Karpas-422 (cell line): ENCODE measurements around the gene THOC2. TPM values are rescaled to one million over a fixed set of nuclear protein-coding genes. Genes with fewer than 3 reads are reported as not detected.
"Not testable (repeated sequence)": the region's sequence is repeated elsewhere in the genome, so short reads cannot be mapped to it uniquely, and the experiment has no call there.

Source experiments
- DNase-seq: peaks from one replicate; pipeline ENCODE4 v3.0.0-alpha.2; 2015
- H2AFZ ChIP-seq: fragments of 200-600 bp; sonication (generic); 2 replicates; pipeline ENCODE4 v1.6.1; 2014; ENCODE audit warnings: antibody characterized with exemption, low read length, mixed read lengths
- H3K27ac ChIP-seq: fragments of 200-600 bp; sonication (generic); 2 replicates; pipeline ENCODE4 v1.5.1; 2014; ENCODE audit warnings: mild to moderate bottlenecking, low read length, moderate library complexity
- H3K27me3 ChIP-seq: fragments of 200-600 bp; sonication (generic); 2 replicates; pipeline ENCODE4 v1.6.1; 2014; ENCODE audit warnings: low read length, mixed read lengths
- H3K36me3 ChIP-seq: fragments of 200-600 bp; sonication (generic); 2 replicates; pipeline ENCODE4 v1.6.1; 2014; ENCODE audit warnings: low read length, mixed read lengths; ENCODE audit not compliant: insufficient read depth
- H3K4me1 ChIP-seq: fragments of 200-600 bp; sonication (generic); 2 replicates; pipeline ENCODE4 v1.6.1; 2014; ENCODE audit warnings: mild to moderate bottlenecking, low read length, mixed read lengths
- H3K4me2 ChIP-seq: fragments of 200-600 bp; sonication (generic); 2 replicates; pipeline ENCODE4 v1.6.1; 2014; ENCODE audit warnings: low read length, low read depth, mild to moderate bottlenecking; ENCODE audit not compliant: poor library complexity, severe bottlenecking
- H3K4me3 ChIP-seq: fragments of 200-600 bp; sonication (generic); 2 replicates; pipeline ENCODE4 v1.5.1; 2014; ENCODE audit warnings: mild to moderate bottlenecking, antibody characterized with exemption, low read length, mixed read lengths
- H3K79me2 ChIP-seq: fragments of 200-600 bp; sonication (generic); 2 replicates; pipeline ENCODE4 v1.6.1; 2014; ENCODE audit warnings: mild to moderate bottlenecking, low read length, mixed read lengths
- H3K9ac ChIP-seq: fragments of 200-600 bp; sonication (generic); 2 replicates; pipeline ENCODE4 v1.6.0; 2014; ENCODE audit warnings: low read length
- H3K9me2 ChIP-seq: fragments of 200-600 bp; sonication (generic), shearing (Covaris generic); replicated peaks from 2 replicates; pipeline ENCODE4 v1.6.0; 2014; ENCODE audit warnings: mild to moderate bottlenecking, low read length, moderate library complexity; ENCODE audit not compliant: insufficient read depth
- H3K9me3 ChIP-seq: fragments of 300-700, 200-600 bp; sonication (generic); 2 replicates; pipeline ENCODE4 v1.6.1; 2014; ENCODE audit warnings: low read length, mixed read lengths
- H4K20me1 ChIP-seq: fragments of 200-600 bp; sonication (generic); 2 replicates; pipeline ENCODE4 v1.6.1; 2014; ENCODE audit warnings: mild to moderate bottlenecking, antibody characterized with exemption, low read length, low read depth; ENCODE audit not compliant: insufficient read depth
- total RNA-seq: library from RNA; depleted of rRNA; stranded (reverse); fragments of >200 nt; shearing (Covaris generic); gene quantifications from 2 replicates; pipeline ENCODE4 v1.2.3, GENCODE V29; 2014; ENCODE audit warnings: low replicate concordance; rRNA removed

THOC2 gene
- 86.1 and 136 TPM in 2 replicates for total RNA-seq

GRCh38 chrX:123732670-123733363 lies at the start of gene THOC2:
Gene THOC2 (minus strand): TSS chrX:123733052. CDS start chrX:123733022, 30 bp downstream.
- H4K20me1 ChIP-seq = peaks cover 5% of the 10 kb centered on the region; the same call in 1 of the 2 replicates
- peaks cover 54% of the 10 kb centered on the region for H3K79me2 ChIP-seq
- peak within 1 kb of the TSS; percentile 90 for H3K4me3 ChIP-seq
- peaks cover 5% of the 10 kb centered on the region for H3K36me3 ChIP-seq
- no peaks in the 10 kb centered on the region for H3K9me3 ChIP-seq
- H3K4me2 ChIP-seq = peak within 1 kb of the TSS; percentile 70
- peak; percentile 90 for DNase-seq
- peak within 1 kb of the TSS; percentile 51; the same call in 1 of the 2 replicates for H3K27ac ChIP-seq
- H2AFZ ChIP-seq = peak within 1 kb of the TSS; percentile 56
- H3K9ac ChIP-seq = peak within 1 kb of the TSS; percentile 90
- H3K4me1 ChIP-seq = peaks cover 30% of the 10 kb centered on the region
- no peaks in the 10 kb centered on the region for H3K27me3 ChIP-seq
- no peaks in the 10 kb centered on the region for H3K9me2 ChIP-seq

GRCh38 chrX:123781786-123782185 lies 48.9 kb upstream of the THOC2 start:
- not testable (repeated sequence) for H3K36me3 ChIP-seq, H3K4me2 ChIP-seq, H3K4me3 ChIP-seq, H3K27ac ChIP-seq, H3K9me3 ChIP-seq, H4K20me1 ChIP-seq, H3K27me3 ChIP-seq, H3K9me2 ChIP-seq, H3K9ac ChIP-seq, H2AFZ ChIP-seq, H3K4me1 ChIP-seq, DNase-seq, H3K79me2 ChIP-seq

- Histone ChIP-seq H3K27ac (no peak overlapping the region), H3K4me1 (peaks cover 3% of the 10 kb centered on the region), H3K9me2 (no peaks in the 10 kb centered on the region), H3K4me2 (no peak overlapping the region), H3K79me2 (no peaks in the 10 kb centered on the region), H3K27me3 (no peaks in the 10 kb centered on the region), H3K9me3 (no peaks in the 10 kb centered on the region), H3K4me3 (no peak overlapping the region), H3K9ac (no peak overlapping the region), H2AFZ (no peak overlapping the region), H3K36me3 (no peaks in the 10 kb centered on the region), H4K20me1 (no peaks in the 10 kb centered on the region)
- no peak for DNase-seq
Measured at GRCh38 chrX:123779908-123780396, 47.1 kb upstream of the THOC2 start.

- no peak for DNase-seq
- Histone ChIP-seq H3K4me3 (no peak overlapping the region), H3K9me3 (no peaks in the 10 kb centered on the region), H4K20me1 (no peaks in the 10 kb centered on the region), H3K4me1 (no peaks in the 10 kb centered on the region), H3K9me2 (no peaks in the 10 kb centered on the region), H3K27ac (no peak overlapping the region), H3K9ac (no peak overlapping the region), H3K79me2 (no peaks in the 10 kb centered on the region), H2AFZ (no peak overlapping the region), H3K36me3 (no peaks in the 10 kb centered on the region), H3K27me3 (no peaks in the 10 kb centered on the region), H3K4me2 (no peak overlapping the region)
Measured at GRCh38 chrX:123773258-123773988, 40.6 kb upstream of the THOC2 start.

- H3K9me3 ChIP-seq = no peaks in the 10 kb centered on the region
- H3K4me1 ChIP-seq = no peaks in the 10 kb centered on the region
- H3K9me2 ChIP-seq = no peaks in the 10 kb centered on the region
- H3K9ac ChIP-seq = no peak overlapping the region
- no peaks in the 10 kb centered on the region for H4K20me1 ChIP-seq
- H3K36me3 ChIP-seq = no peaks in the 10 kb centered on the region
- H2AFZ ChIP-seq = no peak overlapping the region
- H3K27ac ChIP-seq = no peak overlapping the region
- no peaks in the 10 kb centered on the region for H3K79me2 ChIP-seq
- DNase-seq = no peak
- H3K4me3 ChIP-seq = no peak overlapping the region
- H3K27me3 ChIP-seq = no peaks in the 10 kb centered on the region
- no peak overlapping the region for H3K4me2 ChIP-seq
Measured at GRCh38 chrX:123771449-123772064, 38.7 kb upstream of the THOC2 start.

GRCh38 chrX:123764967-123765871 lies 32.4 kb upstream of the THOC2 start:
- Histone ChIP-seq H3K27ac (no peak overlapping the region), H3K4me2 (peak overlapping the region; percentile 63), H3K36me3 (no peaks in the 10 kb centered on the region), H3K9ac (peak overlapping the region; percentile 55), H3K9me2 (no peaks in the 10 kb centered on the region), H3K79me2 (no peaks in the 10 kb centered on the region), H3K9me3 (no peaks in the 10 kb centered on the region), H3K4me3 (peak overlapping the region; percentile 60), H3K4me1 (peaks cover 11% of the 10 kb centered on the region), H2AFZ (peak overlapping the region; percentile 96), H3K27me3 (no peaks in the 10 kb centered on the region), H4K20me1 (no peaks in the 10 kb centered on the region)
- peak; percentile 86 for DNase-seq

GRCh38 chrX:123759849-123760248 lies 27.0 kb upstream of the THOC2 start:
- not testable (repeated sequence) for H3K79me2 ChIP-seq, H3K9me3 ChIP-seq, H3K36me3 ChIP-seq, DNase-seq, H4K20me1 ChIP-seq, H3K9ac ChIP-seq, H3K4me2 ChIP-seq, H3K9me2 ChIP-seq, H3K4me3 ChIP-seq, H3K27me3 ChIP-seq, H3K27ac ChIP-seq, H2AFZ ChIP-seq
- peaks cover 14% of the 10 kb centered on the region for H3K4me1 ChIP-seq
